HL-60 (cell line): ENCODE data around the gene ARID1B.

Experiments used
- DNase-seq, 2 experiments: peaks; one replicate each; pipeline ENCODE4 v3.0.0-alpha.2; 2010 to 2020; ENCODE audit warnings: low read depth in 1 of 2, low spot score in 1 of 2
- H3K27ac ChIP-seq: fragments of 250-450 bp; sonication (Bioruptor Pico); replicated peaks from 2 replicates; pipeline ENCODE4 v1.5.1; 2020; ENCODE audit warnings: mild to moderate bottlenecking, moderate library complexity
- H3K27me3 ChIP-seq: fragments of 250-450 bp; sonication (Bioruptor Pico); 2 replicates; pipeline ENCODE4 v1.5.1; 2021; ENCODE audit warnings: mild to moderate bottlenecking, moderate library complexity; ENCODE audit not compliant: insufficient read depth, poor library complexity, severe bottlenecking
- H3K4me3 ChIP-seq: replicated peaks from 2 replicates; pipeline ENCODE4 v1.5.1; 2011; ENCODE audit warnings: mild to moderate bottlenecking, control low read depth, low read length; ENCODE audit not compliant: insufficient read depth
- CTCF ChIP-seq: IDR thresholded peaks from one replicate; pipeline ENCODE4 v1.5.1; 2011; ENCODE audit warnings: low read length, control low read depth, inconsistent platforms; ENCODE audit not compliant: insufficient read depth
- GABPA ChIP-seq: IDR thresholded peaks from 2 replicates; pipeline ENCODE4 v1.6.1; 2012; ENCODE audit warnings: low read depth
- POLR2AphosphoS5 ChIP-seq: IDR thresholded peaks from 2 replicates; pipeline ENCODE4 v1.6.1; 2012; ENCODE audit warnings: low read depth
- REST ChIP-seq: IDR thresholded peaks from 2 replicates; pipeline ENCODE4 v1.6.1; 2012; ENCODE audit warnings: low read depth; ENCODE audit not compliant: insufficient replicate concordance
- SPI1 ChIP-seq: IDR thresholded peaks from 2 replicates; pipeline ENCODE4 v1.6.1; 2012; ENCODE audit warnings: low read depth, mild to moderate bottlenecking, borderline replicate concordance

ARID1B gene

GRCh38 chr6:156794546-156795354 lies 17.6 kb downstream of the ARID1B start:
- Histone ChIP-seq H3K27me3 (no peaks in the 10 kb centered on the region), H3K4me3 (no peak overlapping the region), H3K27ac (no peak overlapping the region)
- DNase-seq: no peak
- TF ChIP-seq POLR2AphosphoS5 (no peak), CTCF (no peak), GABPA (no peak), SPI1 (no peak), REST (no peak)

- Histone ChIP-seq H3K27ac (no peak overlapping the region), H3K4me3 (no peak overlapping the region), H3K27me3 (no peaks in the 10 kb centered on the region)
- TF ChIP-seq GABPA (no peak), POLR2AphosphoS5 (no peak), SPI1 (no peak), REST (no peak), CTCF (no peak)
- DNase-seq: no peak
Observed at GRCh38 chr6:156795825-156796224, 18.6 kb downstream of the ARID1B start.

GRCh38 chr6:156796627-156797026 lies 19.4 kb downstream of the ARID1B start:
- TF ChIP-seq SPI1: no peak
- TF ChIP-seq GABPA: no peak
- no peak for TF ChIP-seq CTCF
- TF ChIP-seq POLR2AphosphoS5: no peak
- TF ChIP-seq REST: no peak

More at GRCh38 chr6:156796627-156797026, 19.4 kb downstream of the ARID1B start:
- H3K27ac ChIP-seq: no peak overlapping the region
- no peak for DNase-seq
- no peak overlapping the region for H3K4me3 ChIP-seq
- no peaks in the 10 kb centered on the region for H3K27me3 ChIP-seq
